ENCODE measurements around the gene RNU1-2. TPM values are rescaled to one million over a fixed set of nuclear protein-coding genes. Genes with fewer than 3 reads are reported as not detected.
"Not testable (repeated sequence)": the region's sequence is repeated elsewhere in the genome, so short reads cannot be mapped to it uniquely, and the experiment has no call there.

RNU1-2 gene
- total RNA-seq, 1 experiment from 2014 or later = 2,051 TPM

DNA sequence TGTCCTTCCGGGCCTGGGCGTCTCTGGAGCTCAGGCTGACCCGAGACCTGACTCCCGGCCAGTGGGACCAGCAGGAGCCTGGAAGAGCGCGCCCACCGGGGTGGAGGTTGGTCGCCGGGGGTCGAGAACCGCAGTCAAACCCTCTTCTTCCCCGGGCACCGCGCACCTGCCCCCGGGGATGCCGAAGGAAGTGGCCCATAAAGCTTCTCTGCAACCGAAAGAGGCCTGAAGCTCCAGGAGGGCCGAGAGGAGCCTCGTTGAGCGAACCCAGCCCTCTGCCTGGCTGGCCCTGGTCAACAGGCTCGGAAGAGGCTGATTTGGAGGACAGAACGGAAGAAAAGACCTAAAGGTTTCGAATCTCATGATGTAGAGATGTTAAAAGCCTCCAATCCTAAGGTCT is 24.6 kb upstream of the RNU1-2 start:
- H2AK5ac ChIP-seq (ENCODE audit: insufficient read length, low read length); H3T11ph ChIP-seq (ENCODE audit: low read length); H2BK12ac ChIP-seq (ENCODE audit: insufficient read length, low read depth, low read length); H2AFZ ChIP-seq (ENCODE audit: low read length); H3K9me3 Mint-ChIP-seq; H4K20me1 ChIP-seq (ENCODE audit: control insufficient read depth, insufficient read depth, insufficient read length); H2BK120ac ChIP-seq (ENCODE audit: low read depth, low read length, poor library complexity, severe bottlenecking); H3K56ac ChIP-seq (ENCODE audit: insufficient read length, low read depth, low read length); H3K23ac ChIP-seq (ENCODE audit: insufficient read length, low read depth, low read length); H3K4ac ChIP-seq (ENCODE audit: low read depth, low read length); H3K18ac ChIP-seq (ENCODE audit: insufficient read length, low read depth, low read length); H4K91ac ChIP-seq (ENCODE audit: insufficient read length, low read depth, low read length); H3K36me3 Mint-ChIP-seq (ENCODE audit: insufficient read depth in 1 of 3, low read depth in 3 of 3); H3K79me1 ChIP-seq (ENCODE audit: insufficient read depth, low read depth, low read length, poor library complexity, severe bottlenecking); H3K14ac ChIP-seq (ENCODE audit: insufficient read depth, low read length); H3K27me3 ChIP-seq (ENCODE audit: insufficient read depth, low read length); H2BK5ac ChIP-seq (ENCODE audit: insufficient read length, low read length); H3K23me2 ChIP-seq (ENCODE audit: insufficient read length, low read depth, low read length, poor library complexity, severe bottlenecking); H4K8ac ChIP-seq (replicated peaks; ENCODE audit: insufficient read length, low read depth, low read length); H4K5ac ChIP-seq (ENCODE audit: insufficient read length, low read depth, low read length); H3K27ac ChIP-seq (ENCODE audit: insufficient read length, low read depth, low read length); H3K79me2 ChIP-seq (ENCODE audit: insufficient read depth, low read length); DNase-seq; H3K27ac Mint-ChIP-seq; H3K4me1 ChIP-seq (ENCODE audit: insufficient read depth, low read length); H2BK15ac ChIP-seq (ENCODE audit: low read depth, low read length); H3K9me3 ChIP-seq (ENCODE audit: control insufficient read depth, low read depth, low read length); H3K9ac ChIP-seq (ENCODE audit: extremely low read depth, insufficient read length, low read length); H2BK20ac ChIP-seq (ENCODE audit: low read depth, low read length, poor library complexity, severe bottlenecking): not testable (repeated sequence)
- Mint-ChIP-seq H3K4me1 (peaks cover 18 to 26% of the 10 kb centered on the region in 2 experiments), H3K4me3 (peak overlapping the region; percentile 59 to 72), H3K27me3 (ENCODE audit: low read depth) (peaks cover 35% of the 10 kb centered on the region)
- no CpG with 5 or more reads among the region's 23 CpGs for WGBS (ENCODE audit: extremely low coverage, insufficient read length, low lambda C conversion rate)
- peak overlapping the region; percentile 65 for H3K4me2 ChIP-seq (ENCODE audit: insufficient read depth, insufficient read length, low read length)

DNA sequence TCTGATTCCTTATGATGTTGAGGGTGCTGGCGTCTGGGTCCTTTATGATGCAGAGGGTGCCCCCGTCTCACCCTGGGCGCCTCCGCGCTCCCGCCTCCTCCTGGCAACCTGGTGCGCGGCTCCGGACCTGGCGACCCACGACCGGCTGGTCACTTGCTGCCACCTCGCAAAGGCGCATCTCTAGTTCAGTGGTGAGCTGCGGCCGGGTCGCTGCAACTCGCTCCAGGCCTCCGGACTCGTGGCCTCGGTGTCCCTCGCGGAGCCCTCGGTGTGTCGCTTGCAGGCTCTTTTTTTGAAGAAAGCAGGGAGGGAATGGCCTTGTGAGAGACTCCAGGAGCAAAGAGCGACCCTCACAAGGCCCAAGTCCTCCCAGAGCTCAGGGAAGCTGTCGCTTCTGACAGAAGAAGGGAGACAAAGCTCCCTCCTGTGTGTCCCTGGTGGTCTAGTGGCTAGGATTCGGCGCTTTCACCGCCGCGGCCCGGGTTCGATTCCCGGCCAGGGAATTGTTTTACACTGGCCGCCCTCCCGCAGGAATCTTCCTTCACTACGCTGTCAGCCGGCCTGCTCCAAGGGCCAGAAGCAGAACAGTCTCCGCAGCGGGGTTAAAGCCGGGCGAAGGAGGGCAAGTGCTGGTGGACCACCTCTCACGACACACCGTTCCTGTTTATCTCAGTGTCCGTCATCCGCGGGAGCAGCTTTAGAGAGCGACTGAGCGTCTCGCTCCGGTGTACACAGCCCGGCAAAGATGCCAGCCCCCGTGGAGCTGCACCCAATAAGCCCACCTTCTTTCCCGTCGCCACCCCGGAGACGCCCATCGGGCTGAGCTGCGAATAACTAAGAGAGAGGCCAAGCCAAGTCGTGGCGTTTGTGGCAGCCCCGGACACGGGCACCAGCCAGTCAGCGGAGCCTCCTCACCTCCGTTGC is 23.4 kb upstream of the RNU1-2 start:
- H4K8ac ChIP-seq (replicated peaks; ENCODE audit: insufficient read length, low read depth, low read length); H3K14ac ChIP-seq (ENCODE audit: insufficient read depth, low read length); H2AK5ac ChIP-seq (ENCODE audit: insufficient read length, low read length); H3K79me2 ChIP-seq (ENCODE audit: insufficient read depth, low read length); H2BK12ac ChIP-seq (ENCODE audit: insufficient read length, low read depth, low read length); H2BK20ac ChIP-seq (ENCODE audit: low read depth, low read length, poor library complexity, severe bottlenecking); H3K27me3 ChIP-seq (ENCODE audit: insufficient read depth, low read length); H2BK120ac ChIP-seq (ENCODE audit: low read depth, low read length, poor library complexity, severe bottlenecking); H3T11ph ChIP-seq (ENCODE audit: low read length); H4K5ac ChIP-seq (ENCODE audit: insufficient read length, low read depth, low read length); H2BK5ac ChIP-seq (ENCODE audit: insufficient read length, low read length); H3K18ac ChIP-seq (ENCODE audit: insufficient read length, low read depth, low read length); H3K56ac ChIP-seq (ENCODE audit: insufficient read length, low read depth, low read length); H3K4me1 ChIP-seq (ENCODE audit: insufficient read depth, low read length); H3K27ac ChIP-seq (ENCODE audit: insufficient read length, low read depth, low read length); H3K36me3 Mint-ChIP-seq (ENCODE audit: insufficient read depth in 1 of 3, low read depth in 3 of 3); H2BK15ac ChIP-seq (ENCODE audit: low read depth, low read length); H3K23me2 ChIP-seq (ENCODE audit: insufficient read length, low read depth, low read length, poor library complexity, severe bottlenecking); H3K9me3 ChIP-seq (ENCODE audit: control insufficient read depth, low read depth, low read length); H4K91ac ChIP-seq (ENCODE audit: insufficient read length, low read depth, low read length); H3K9me3 Mint-ChIP-seq; H3K79me1 ChIP-seq (ENCODE audit: insufficient read depth, low read depth, low read length, poor library complexity, severe bottlenecking); H3K4ac ChIP-seq (ENCODE audit: low read depth, low read length); H3K23ac ChIP-seq (ENCODE audit: insufficient read length, low read depth, low read length); H4K20me1 ChIP-seq (ENCODE audit: control insufficient read depth, insufficient read depth, insufficient read length); H2AFZ ChIP-seq (ENCODE audit: low read length): not testable (repeated sequence)
- H3K27me3 Mint-ChIP-seq (ENCODE audit: low read depth) = peaks cover 42% of the 10 kb centered on the region
- no CpG with 5 or more reads among the region's 66 CpGs for WGBS (ENCODE audit: extremely low coverage, insufficient read length, low lambda C conversion rate)
- Histone ChIP-seq H3K9ac (ENCODE audit: extremely low read depth, insufficient read length, low read length) (peak overlapping the region; percentile 31), H3K4me2 (ENCODE audit: insufficient read depth, insufficient read length, low read length) (peak overlapping the region; percentile 65)
- peaks cover 18 to 26% of the 10 kb centered on the region in 2 experiments for H3K4me1 Mint-ChIP-seq
- H3K27ac Mint-ChIP-seq = peak overlapping the region in 1 of 3 experiments; percentile 70; a peak in 2 of 7 replicates
- DNase-seq = peak; percentile 94
- peak overlapping the region; percentile 90 to 95 for H3K4me3 Mint-ChIP-seq
